NCI-H510A (cell line): ENCODE measurements around the gene HM13.
"Not testable (repeated sequence)": the region's sequence is repeated elsewhere in the genome, so short reads cannot be mapped to it uniquely, and the experiment has no call there.

Source experiments
- DNase-seq: peaks from one replicate; lab custom pipeline; 2025; lab: John Stamatoyannopoulos, UW

The HM13 gene

GRCh38 chr20:31502884-31503673 is 11.2 kb upstream of the HM13 start:
- DNase-seq, result peak; percentile 5

- no peak for DNase-seq
Observed at GRCh38 chr20:31505903-31506302, 8.3 kb upstream of the HM13 start.

- no peak for DNase-seq
Observed at GRCh38 chr20:31508517-31509244, 5.6 kb upstream of the HM13 start.

- no peak for DNase-seq
Observed at GRCh38 chr20:31515072-31515774, 981 bp downstream of the HM13 start.

GRCh38 chr20:31515775-31516107 is 1.5 kb downstream of the HM13 start:
- DNase-seq, result no peak

GRCh38 chr20:31516166-31516565 is 1.9 kb downstream of the HM13 start:
- DNase-seq, result no peak

- no peak for DNase-seq
Observed at GRCh38 chr20:31516651-31517050, 2.4 kb downstream of the HM13 start.

- DNase-seq, result peak; percentile 8
Observed at GRCh38 chr20:31517373-31517772, 3.1 kb downstream of the HM13 start.

- DNase-seq, result not testable (repeated sequence)
Observed at GRCh38 chr20:31521267-31521666, 7.0 kb downstream of the HM13 start.

- DNase-seq, result no peak
Observed at GRCh38 chr20:31522731-31523130, 8.5 kb downstream of the HM13 start.

- no peak for DNase-seq
Observed at GRCh38 chr20:31523361-31524283, 9.4 kb downstream of the HM13 start.

GRCh38 chr20:31527266-31527665 is 13.0 kb downstream of the HM13 start:
- no peak for DNase-seq

- DNase-seq, result no peak
Observed at GRCh38 chr20:31535298-31535697, 21.1 kb downstream of the HM13 start.

GRCh38 chr20:31536575-31536974 is 22.3 kb downstream of the HM13 start:
- no peak for DNase-seq

- no peak for DNase-seq
Observed at GRCh38 chr20:31537116-31537871, 23.1 kb downstream of the HM13 start.

- DNase-seq, result no peak
Observed at GRCh38 chr20:31537890-31538289, 23.6 kb downstream of the HM13 start.

- no peak for DNase-seq
Observed at GRCh38 chr20:31538326-31538725, 24.1 kb downstream of the HM13 start.

- DNase-seq, result not testable (repeated sequence)
Observed at GRCh38 chr20:31539636-31540035, 25.4 kb downstream of the HM13 start.

GRCh38 chr20:31540406-31540805 is 26.2 kb downstream of the HM13 start:
- DNase-seq, result no peak

GRCh38 chr20:31542201-31542842 is 28.1 kb downstream of the HM13 start:
- no peak for DNase-seq

- no peak for DNase-seq
Observed at GRCh38 chr20:31542963-31543362, 28.7 kb downstream of the HM13 start.
